GM12892 (cell line): ENCODE measurements around the gene PRMT6. TPM values are rescaled to one million over a fixed set of nuclear protein-coding genes. Genes with fewer than 3 reads are reported as not detected.
"Not testable (repeated sequence)": the region's sequence is repeated elsewhere in the genome, so short reads cannot be mapped to it uniquely, and the experiment has no call there.

ENCODE experiments used
- DNase-seq: peaks from one replicate; pipeline ENCODE4 v3.0.0; 2011; ENCODE audit not compliant: insufficient read length
- FAIRE-seq: peaks from 2 replicates; lab custom pipeline; 2011; peaks lifted over from hg19 to GRCh38; lab: Jason Lieb, UNC
- POLR2A ChIP-seq: IDR thresholded peaks from 2 replicates; pipeline ENCODE4 v1.6.1; 2011; ENCODE audit warnings: low read depth, low read length, control low read depth
- POLR2AphosphoS5 ChIP-seq: IDR thresholded peaks from 2 replicates; pipeline ENCODE4 v1.6.1; 2011; ENCODE audit warnings: low read depth, low read length, control low read depth
- TAF1 ChIP-seq: IDR thresholded peaks from 2 replicates; pipeline ENCODE4 v1.6.1; 2011; ENCODE audit warnings: low read depth, mild to moderate bottlenecking, control low read depth, low read length, borderline replicate concordance
- polyA plus RNA-seq: library from polyadenylated mRNA; unstranded; fragments of >200 nt; gene quantifications from one replicate; pipeline ENCODE4 v1.2.1, GENCODE V29; 2012; ENCODE audit warnings: missing spikeins, inconsistent platforms; ENCODE audit not compliant: missing spikeins

Gene PRMT6
- 11.7 TPM for polyA plus RNA-seq

GRCh38 chr1:107056426-107057196, at the start of gene PRMT6:
PRMT6 (plus strand) TSS chr1:107056674; CDS start chr1:107056716, 42 bp downstream.
- TF ChIP-seq TAF1 (peak; percentile 80), POLR2AphosphoS5 (peak; percentile 54), POLR2A (peak; percentile 79)
- DNase-seq (peak; percentile 59), FAIRE-seq (peak; percentile 56)

DNA sequence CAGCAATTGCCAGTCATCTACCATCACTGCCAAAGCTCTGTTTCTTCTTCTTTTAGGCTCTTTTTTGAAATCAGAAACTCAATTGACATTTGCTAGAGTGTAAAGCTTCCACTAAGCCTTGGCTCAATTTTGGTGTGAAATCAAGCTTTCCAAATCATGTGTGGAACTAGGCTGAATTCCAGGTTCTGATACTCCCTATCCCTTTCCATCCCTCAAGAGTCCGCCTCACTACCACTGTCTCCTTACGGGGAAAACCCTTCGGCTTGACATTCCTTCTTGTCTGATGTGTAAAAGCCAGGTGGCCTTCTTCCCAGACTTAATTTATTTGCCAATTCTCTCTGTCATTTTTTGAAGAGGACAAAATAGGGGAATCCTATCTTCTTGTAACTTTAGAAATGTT, 47.2 kb upstream of the PRMT6 start:
- TF ChIP-seq POLR2A (no peak), TAF1 (no peak), POLR2AphosphoS5 (no peak)
- DNase-seq (no peak), FAIRE-seq (no peak)

GRCh38 chr1:107010582-107010981, 45.9 kb upstream of the PRMT6 start:
- FAIRE-seq (no peak), DNase-seq (no peak)
- TF ChIP-seq POLR2AphosphoS5 (no peak), POLR2A (no peak)

- FAIRE-seq (peak; percentile 9), DNase-seq (no peak)
- TF ChIP-seq POLR2A (no peak), TAF1 (no peak), POLR2AphosphoS5 (no peak)
Measured at GRCh38 chr1:107016376-107016978, 40.0 kb upstream of the PRMT6 start.

DNA sequence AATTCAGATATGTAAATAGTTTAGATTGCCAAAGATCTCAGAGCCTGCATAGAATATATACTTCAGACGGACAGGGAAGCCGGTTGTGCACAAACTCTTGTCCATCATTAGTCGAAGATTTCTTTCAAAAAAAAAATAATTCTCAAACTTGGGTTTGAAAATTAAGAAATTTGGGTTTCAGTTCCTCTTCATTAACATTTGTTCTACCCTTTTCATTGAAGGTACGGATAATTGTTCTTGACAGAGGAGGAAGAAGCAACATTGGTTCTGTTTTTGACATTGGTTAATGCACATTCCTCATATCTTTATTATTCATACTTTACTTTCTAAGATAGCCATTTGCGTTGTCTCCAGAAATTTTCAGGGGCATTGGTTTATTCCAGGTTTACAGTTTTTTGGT, 38.0 kb upstream of the PRMT6 start:
- no peak for DNase-seq
- TF ChIP-seq TAF1 = no peak
- no peak for TF ChIP-seq POLR2AphosphoS5
- TF ChIP-seq POLR2A = no peak
- no peak for FAIRE-seq

GRCh38 chr1:107019166-107019565, 37.3 kb upstream of the PRMT6 start:
- TF ChIP-seq TAF1 (no peak), POLR2A (no peak), POLR2AphosphoS5 (no peak)
- DNase-seq = no peak
- FAIRE-seq = no peak

- not testable (repeated sequence) for FAIRE-seq, DNase-seq
Measured at GRCh38 chr1:107038874-107039273, 17.6 kb upstream of the PRMT6 start.

GRCh38 chr1:107044310-107045220, 11.9 kb upstream of the PRMT6 start:
- not testable (repeated sequence) for FAIRE-seq, DNase-seq

- no peak for DNase-seq
- FAIRE-seq = no peak
- TF ChIP-seq POLR2A (no peak), POLR2AphosphoS5 (no peak), TAF1 (no peak)
Measured at GRCh38 chr1:107047602-107048001, 8.9 kb upstream of the PRMT6 start.

- no peak for FAIRE-seq
- DNase-seq = no peak
- TF ChIP-seq TAF1 (no peak), POLR2A (no peak), POLR2AphosphoS5 (no peak)
Measured at GRCh38 chr1:107048241-107048640, 8.2 kb upstream of the PRMT6 start.

DNA sequence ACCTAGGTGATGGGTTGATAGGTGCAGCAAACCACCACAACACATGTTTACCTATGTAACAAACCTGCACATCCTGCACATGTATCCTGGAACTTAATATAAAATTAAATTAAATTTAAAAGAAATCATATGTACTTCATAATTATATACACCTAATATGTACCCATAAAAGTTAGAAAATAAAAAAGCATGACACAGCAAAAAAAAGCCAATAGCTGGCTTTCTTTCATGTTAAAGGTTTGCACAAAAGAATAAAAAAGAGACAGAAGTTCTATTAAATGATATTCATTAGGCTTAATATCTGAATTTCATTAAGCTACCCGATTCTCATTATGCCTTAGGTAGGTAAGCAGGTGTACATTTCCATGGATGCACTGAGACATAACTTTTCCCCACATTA, 5.2 kb upstream of the PRMT6 start:
- TF ChIP-seq POLR2AphosphoS5 = no peak
- no peak for TF ChIP-seq POLR2A
- no peak for TF ChIP-seq TAF1
- no peak for DNase-seq
- no peak for FAIRE-seq

DNA sequence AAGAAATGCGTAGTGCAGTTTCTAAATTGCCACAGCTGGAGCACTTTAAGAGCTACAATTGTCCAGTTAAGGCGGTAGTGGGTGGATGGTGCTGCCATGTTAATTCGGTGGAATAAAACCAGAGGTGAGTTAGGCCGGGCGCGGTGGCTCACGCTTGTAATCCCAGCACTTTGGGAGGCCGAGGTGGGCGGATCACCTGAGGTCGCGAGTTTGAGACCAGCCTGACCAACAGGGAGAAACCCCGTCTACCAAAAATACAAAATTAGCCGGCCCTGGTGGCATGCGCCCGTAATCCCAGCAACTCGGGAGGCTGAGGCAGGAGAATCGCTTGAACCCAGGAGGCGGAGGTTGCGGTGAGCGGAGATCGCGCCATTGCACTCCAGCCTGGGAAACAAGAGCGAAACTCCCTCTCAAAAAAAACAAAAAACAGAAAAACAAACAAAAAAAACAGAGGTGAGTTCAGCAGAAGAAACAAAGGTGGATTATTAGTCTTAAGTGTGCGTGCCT, 502 bp upstream of the PRMT6 start:
- DNase-seq, FAIRE-seq: not testable (repeated sequence)
